Liver (tissue), 9 donors: Measurements from ENCODE around the gene PASK. TPM values are rescaled to one million over a fixed set of nuclear protein-coding genes. Genes with fewer than 3 reads are reported as not detected.

Experiments
- DNase-seq: peaks from one replicate; pipeline ENCODE4 v3.0.0-alpha.2; 2017; ENCODE audit warnings: low spot score
- H3K27ac ChIP-seq, 2 donors: one replicate each; pipeline ENCODE4 v1.7.0; 2013; ENCODE audit warnings: inconsistent platforms in 2 of 2, low read length in 2 of 2, control low read depth in 1 of 2, low read depth in 1 of 2, mild to moderate bottlenecking in 1 of 2
- H3K27me3 ChIP-seq, 4 donors: one replicate each; pipeline versions ENCODE4 v1.6.1 to v1.7.0; 2013; ENCODE audit warnings: low read length in 3 of 4, inconsistent platforms in 1 of 4, mild to moderate bottlenecking in 1 of 4, moderate library complexity in 1 of 4; ENCODE audit not compliant: control insufficient read depth in 4 of 4, insufficient read depth in 4 of 4
- H3K36me3 ChIP-seq, 4 donors: one replicate each; pipeline versions ENCODE4 v1.6.1 to v1.7.0; 2013; ENCODE audit warnings: low read length in 3 of 4, mild to moderate bottlenecking in 3 of 4, low read depth in 1 of 4, moderate library complexity in 1 of 4; ENCODE audit not compliant: control insufficient read depth in 4 of 4, insufficient read depth in 3 of 4
- H3K4me1 ChIP-seq, 4 donors: one replicate each; pipeline versions ENCODE4 v1.6.1 to v1.7.0; 2013; ENCODE audit warnings: low read length in 3 of 4, mild to moderate bottlenecking in 3 of 4, moderate library complexity in 1 of 4; ENCODE audit not compliant: control insufficient read depth in 4 of 4, insufficient read depth in 4 of 4
- H3K4me3 ChIP-seq, 3 donors: one replicate each; pipeline versions ENCODE4 v1.6.1 to v1.7.0; 2013; ENCODE audit warnings: low read length in 3 of 3, control low read depth in 1 of 3, low read depth in 1 of 3, mild to moderate bottlenecking in 1 of 3
- H3K9ac ChIP-seq, 2 donors: one replicate each; pipeline ENCODE4 v1.7.0; 2013; ENCODE audit warnings: low read length in 2 of 2, mild to moderate bottlenecking in 2 of 2, moderate library complexity in 2 of 2, control low read depth in 1 of 2, low read depth in 1 of 2
- H3K9me3 ChIP-seq, 4 donors: one replicate each; pipeline versions ENCODE4 v1.6.1 to v1.7.0; 2013; ENCODE audit warnings: low read length in 3 of 4; ENCODE audit not compliant: control insufficient read depth in 4 of 4
- ATF3 ChIP-seq: IDR thresholded peaks from 2 replicates; pipeline ENCODE4 v1.6.1; 2016; ENCODE audit warnings: antibody characterized with exemption
- CTCF ChIP-seq: fragments of 150-350 bp; IDR thresholded peaks from 2 replicates; pipeline ENCODE4 v1.5.1; 2017; ENCODE audit warnings: improper control_type of control experiment, low read depth, low read length; ENCODE audit not compliant: missing input control
- EGR1 ChIP-seq, 2 donors: IDR thresholded peaks; 2 replicates each; pipeline ENCODE4 v1.6.1; 2016 to 2018; ENCODE audit warnings: antibody characterized with exemption in 2 of 2, low read depth in 2 of 2
- FOXA1 ChIP-seq: IDR thresholded peaks from 2 replicates; pipeline ENCODE4 v1.6.1; 2016; ENCODE audit warnings: antibody characterized with exemption
- FOXA2 ChIP-seq: IDR thresholded peaks from 2 replicates; pipeline ENCODE4 v1.6.1; 2016; ENCODE audit warnings: antibody characterized with exemption
- GABPA ChIP-seq, 2 donors: IDR thresholded peaks in 1 of 2; conservative IDR thresholded peaks in 1 of 2; 2 replicates each; pipeline ENCODE4 v1.6.1; 2016; ENCODE audit warnings: antibody characterized with exemption in 2 of 2, mild to moderate bottlenecking in 1 of 2, moderate library complexity in 1 of 2
- HNF4A ChIP-seq, 2 donors: conservative IDR thresholded peaks; 2 replicates each; pipeline ENCODE4 v1.6.1; 2016; ENCODE audit warnings: antibody characterized with exemption in 2 of 2, mild to moderate bottlenecking in 2 of 2
- HNF4G ChIP-seq: IDR thresholded peaks from 2 replicates; pipeline ENCODE4 v1.6.1; 2016; ENCODE audit warnings: antibody characterized with exemption
- JUND ChIP-seq, 2 donors: IDR thresholded peaks; 2 replicates each; pipeline ENCODE4 v1.6.1; 2016; ENCODE audit warnings: antibody characterized with exemption in 2 of 2
- MAX ChIP-seq: IDR thresholded peaks from 2 replicates; pipeline ENCODE4 v1.6.1; 2016; ENCODE audit warnings: antibody characterized with exemption
- NR2F2 ChIP-seq: IDR thresholded peaks from 2 replicates; pipeline ENCODE4 v1.6.1; 2016; ENCODE audit warnings: antibody characterized with exemption
- RAD21 ChIP-seq, 2 donors: IDR thresholded peaks; 2 replicates each; pipeline ENCODE4 v1.6.1; 2016; ENCODE audit warnings: antibody characterized with exemption in 2 of 2, mild to moderate bottlenecking in 2 of 2
- RXRA ChIP-seq, 2 donors: IDR thresholded peaks; 2 replicates each; pipeline ENCODE4 v1.6.1; 2017 to 2018; ENCODE audit warnings: antibody characterized with exemption in 2 of 2, mild to moderate bottlenecking in 1 of 2
- SP1 ChIP-seq: IDR thresholded peaks from 2 replicates; pipeline ENCODE4 v1.6.1; 2018; ENCODE audit warnings: antibody characterized with exemption, mild to moderate bottlenecking
- TAF1 ChIP-seq: conservative IDR thresholded peaks from 2 replicates; pipeline ENCODE4 v1.6.1; 2016; ENCODE audit warnings: antibody characterized with exemption, mild to moderate bottlenecking
- YY1 ChIP-seq: IDR thresholded peaks from 2 replicates; pipeline ENCODE4 v1.6.1; 2016; ENCODE audit warnings: antibody characterized with exemption, mild to moderate bottlenecking
- WGBS: extraction: QIAGEN DNeasy Blood & Tissue Kit; methylation state at CpG from one replicate; pipeline ENCODE4 v1.1.7; 2013; 5-methylcytosine and 5-hydroxymethylcytosine counted together
- polyA plus RNA-seq, 2 donors: library from polyadenylated mRNA; stranded (reverse) in 1 of 2; unstranded in 1 of 2; fragments of 200-250 nt in 1 of 2; fragments of >200 nt in 1 of 2; fragmentation: Nextera tagmentation in 1 of 2; extraction: Ambion mirVana in 1 of 2; gene quantifications; one replicate each; pipeline versions ENCODE4 v1.2.1 to v1.2.3, GENCODE V29; 2013 to 2015
- total RNA-seq, 2 donors: library from RNA; depleted of rRNA; stranded (reverse); fragments of >200 nt; gene quantifications; one replicate each; pipeline ENCODE4 v1.2.3, GENCODE V29; 2014
- TF ChIP-seq, protein P1 (sequence below): IDR thresholded peaks from 2 replicates; pipeline ENCODE4 v1.6.1; 2016; ENCODE audit warnings: antibody characterized with exemption, mild to moderate bottlenecking
- TF ChIP-seq, protein P2 (sequence below): IDR thresholded peaks from 2 replicates; pipeline ENCODE4 v1.6.1; 2016; ENCODE audit warnings: antibody characterized with exemption
- donor health status: healthy.
- donor health status: healthy.
- donor health status: healthy.
- donor health status: healthy.
- donor health status: healthy.

The PASK gene
- total RNA-seq, result 1 to 10 TPM; 3.9 to 8.8 TPM
- polyA plus RNA-seq, result 1 to 10 TPM in 1 of 2 donors, under 1 TPM in 1; 0.96 to 1.8 TPM

DNA sequence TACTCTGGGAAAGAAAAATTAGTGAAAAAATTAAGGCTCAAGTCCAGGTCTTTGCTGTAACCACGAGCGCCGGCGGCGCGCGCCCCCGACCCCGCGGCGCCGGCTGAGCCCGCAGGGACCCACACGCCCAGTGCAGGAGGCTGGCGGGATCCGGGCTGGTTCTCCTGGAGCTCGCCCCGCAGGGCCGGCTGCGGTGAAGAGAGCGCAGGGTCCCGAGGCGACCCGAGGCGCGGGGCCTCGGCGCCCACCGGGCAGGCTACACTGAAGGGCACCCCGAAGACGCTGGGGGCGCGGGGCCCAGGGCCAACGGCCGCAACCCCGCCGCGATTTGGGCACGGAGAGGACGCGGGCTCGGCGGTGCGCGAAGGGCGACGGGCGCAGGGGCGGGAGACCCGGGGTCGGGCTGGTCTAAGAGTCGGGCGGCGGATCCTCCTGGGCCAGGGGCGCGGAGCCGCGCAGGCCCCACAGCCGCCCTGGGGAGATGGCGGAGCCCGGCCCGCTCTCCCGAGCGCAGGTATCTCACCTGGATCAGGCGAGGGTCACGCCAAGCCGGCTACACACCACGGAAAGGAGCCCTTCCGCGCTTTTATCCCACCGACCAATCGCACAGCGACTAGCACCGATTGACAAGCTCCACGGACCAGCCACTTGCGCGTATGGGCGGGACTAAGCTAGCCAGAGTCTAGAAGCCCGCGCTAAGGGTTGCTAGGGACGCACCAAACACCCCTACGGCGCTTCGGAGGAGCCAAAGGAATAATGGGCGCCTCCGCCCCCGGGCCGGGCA, at the start of gene PASK:
PASK (minus strand) TSS at position 582 of the 784 bp plus-strand sequence. CDS start 6,440 bp downstream, outside the sequence.
- Histone ChIP-seq H3K36me3 (peaks cover 0 to 2% (median 0%) of the 10 kb centered on the region in 4 donors), H3K27me3 (no peaks in the 10 kb centered on the region), H3K4me3 (peak within 1 kb of the TSS; percentile 83 to 98 (median 96)), H3K4me1 (peaks cover 3 to 26% (median 19%) of the 10 kb centered on the region in 4 donors), H3K27ac (peak within 1 kb of the TSS; percentile 55 to 64), H3K9ac (peak within 1 kb of the TSS in 1 of 2 donors; percentile 24), H3K9me3 (no peaks in the 10 kb centered on the region)
- under 1% methylated on average over 88 of the region's 88 CpGs for WGBS
- TF ChIP-seq SP1 (peak; percentile 56), GABPA (IDR thresholded peaks at IDR 0.05 in 1 of 2, conservative IDR thresholded peaks at IDR 0.05 in 1 of 2) (no peak), JUND (IDR thresholded peaks at IDR 0.05) (no peak), RAD21 (IDR thresholded peaks at IDR 0.05) (peak in 1 of 2 donors; percentile 6), YY1 (peak; percentile 42)
- peak; percentile 93 for DNase-seq

GRCh38 chr2:241198381-241199279, 49.4 kb upstream of the PASK start:
- no peak for TF ChIP-seq HNF4G
- TF ChIP-seq, protein P1, sequence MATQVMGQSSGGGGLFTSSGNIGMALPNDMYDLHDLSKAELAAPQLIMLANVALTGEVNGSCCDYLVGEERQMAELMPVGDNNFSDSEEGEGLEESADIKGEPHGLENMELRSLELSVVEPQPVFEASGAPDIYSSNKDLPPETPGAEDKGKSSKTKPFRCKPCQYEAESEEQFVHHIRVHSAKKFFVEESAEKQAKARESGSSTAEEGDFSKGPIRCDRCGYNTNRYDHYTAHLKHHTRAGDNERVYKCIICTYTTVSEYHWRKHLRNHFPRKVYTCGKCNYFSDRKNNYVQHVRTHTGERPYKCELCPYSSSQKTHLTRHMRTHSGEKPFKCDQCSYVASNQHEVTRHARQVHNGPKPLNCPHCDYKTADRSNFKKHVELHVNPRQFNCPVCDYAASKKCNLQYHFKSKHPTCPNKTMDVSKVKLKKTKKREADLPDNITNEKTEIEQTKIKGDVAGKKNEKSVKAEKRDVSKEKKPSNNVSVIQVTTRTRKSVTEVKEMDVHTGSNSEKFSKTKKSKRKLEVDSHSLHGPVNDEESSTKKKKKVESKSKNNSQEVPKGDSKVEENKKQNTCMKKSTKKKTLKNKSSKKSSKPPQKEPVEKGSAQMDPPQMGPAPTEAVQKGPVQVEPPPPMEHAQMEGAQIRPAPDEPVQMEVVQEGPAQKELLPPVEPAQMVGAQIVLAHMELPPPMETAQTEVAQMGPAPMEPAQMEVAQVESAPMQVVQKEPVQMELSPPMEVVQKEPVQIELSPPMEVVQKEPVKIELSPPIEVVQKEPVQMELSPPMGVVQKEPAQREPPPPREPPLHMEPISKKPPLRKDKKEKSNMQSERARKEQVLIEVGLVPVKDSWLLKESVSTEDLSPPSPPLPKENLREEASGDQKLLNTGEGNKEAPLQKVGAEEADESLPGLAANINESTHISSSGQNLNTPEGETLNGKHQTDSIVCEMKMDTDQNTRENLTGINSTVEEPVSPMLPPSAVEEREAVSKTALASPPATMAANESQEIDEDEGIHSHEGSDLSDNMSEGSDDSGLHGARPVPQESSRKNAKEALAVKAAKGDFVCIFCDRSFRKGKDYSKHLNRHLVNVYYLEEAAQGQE, result no peak
- TF ChIP-seq CTCF, result no peak
- TF ChIP-seq SP1, result no peak
- TF ChIP-seq FOXA1, result no peak
- no peak for TF ChIP-seq JUND (IDR thresholded peaks at IDR 0.05)
- no peak for TF ChIP-seq RXRA (IDR thresholded peaks at IDR 0.05)
- no peak for TF ChIP-seq TAF1
- no peak for TF ChIP-seq ATF3
- TF ChIP-seq NR2F2, result no peak
- TF ChIP-seq, protein P2, sequence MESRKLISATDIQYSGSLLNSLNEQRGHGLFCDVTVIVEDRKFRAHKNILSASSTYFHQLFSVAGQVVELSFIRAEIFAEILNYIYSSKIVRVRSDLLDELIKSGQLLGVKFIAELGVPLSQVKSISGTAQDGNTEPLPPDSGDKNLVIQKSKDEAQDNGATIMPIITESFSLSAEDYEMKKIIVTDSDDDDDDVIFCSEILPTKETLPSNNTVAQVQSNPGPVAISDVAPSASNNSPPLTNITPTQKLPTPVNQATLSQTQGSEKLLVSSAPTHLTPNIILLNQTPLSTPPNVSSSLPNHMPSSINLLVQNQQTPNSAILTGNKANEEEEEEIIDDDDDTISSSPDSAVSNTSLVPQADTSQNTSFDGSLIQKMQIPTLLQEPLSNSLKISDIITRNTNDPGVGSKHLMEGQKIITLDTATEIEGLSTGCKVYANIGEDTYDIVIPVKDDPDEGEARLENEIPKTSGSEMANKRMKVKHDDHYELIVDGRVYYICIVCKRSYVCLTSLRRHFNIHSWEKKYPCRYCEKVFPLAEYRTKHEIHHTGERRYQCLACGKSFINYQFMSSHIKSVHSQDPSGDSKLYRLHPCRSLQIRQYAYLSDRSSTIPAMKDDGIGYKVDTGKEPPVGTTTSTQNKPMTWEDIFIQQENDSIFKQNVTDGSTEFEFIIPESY, result no peak
- TF ChIP-seq GABPA (IDR thresholded peaks at IDR 0.05 in 1 of 2, conservative IDR thresholded peaks at IDR 0.05 in 1 of 2), result no peak
- no peak for TF ChIP-seq YY1
- TF ChIP-seq MAX, result no peak
- TF ChIP-seq HNF4A (conservative IDR thresholded peaks at IDR 0.05), result no peak
- no peak for TF ChIP-seq EGR1 (IDR thresholded peaks at IDR 0.05; ENCODE audit: low read depth in 2 of 2)
- TF ChIP-seq FOXA2, result no peak
- no peak for TF ChIP-seq RAD21 (IDR thresholded peaks at IDR 0.05)
- DNase-seq, result no peak

More at GRCh38 chr2:241198381-241199279, 49.4 kb upstream of the PASK start:
- Histone ChIP-seq H3K9ac (no peak overlapping the region), H3K9me3 (no peaks in the 10 kb centered on the region), H3K36me3 (no peaks in the 10 kb centered on the region), H3K27ac (no peak overlapping the region), H3K4me3 (no peak overlapping the region), H3K27me3 (no peaks in the 10 kb centered on the region), H3K4me1 (no peaks in the 10 kb centered on the region)
- WGBS, result 85% methylated on average over 27 of the region's 27 CpGs
